ENCODE data around the gene COQ8B. TPM values are rescaled to one million over a fixed set of nuclear protein-coding genes. Genes with fewer than 3 reads are reported as not detected.

The COQ8B gene
- total RNA-seq, 1 donor from 2014 or later = 26.0 TPM

GRCh38 chr19:40661616-40662015, 55.1 kb downstream of the COQ8B start:
- Mint-ChIP-seq H3K27me3 (ENCODE audit: low read depth, unreplicated experiment) (peaks cover 5% of the 10 kb centered on the region), H3K4me3 (ENCODE audit: unreplicated experiment) (no peak overlapping the region), H3K36me3 (ENCODE audit: low read depth, unreplicated experiment) (peaks cover 4% of the 10 kb centered on the region)

GRCh38 chr19:40659566-40659965, 57.1 kb downstream of the COQ8B start:
- H3K4me1 ChIP-seq (ENCODE audit: insufficient read depth, low read length) = peaks cover 8% of the 10 kb centered on the region
- H3K79me2 ChIP-seq (ENCODE audit: insufficient read depth, low read length) = no peaks in the 10 kb centered on the region
- no peak for FAIRE-seq
- H3K27me3 Mint-ChIP-seq (ENCODE audit: low read depth, unreplicated experiment) = peaks cover 7% of the 10 kb centered on the region
- H2AFZ ChIP-seq (ENCODE audit: low read depth, low read length) = no peak overlapping the region
- TF ChIP-seq, protein P1, sequence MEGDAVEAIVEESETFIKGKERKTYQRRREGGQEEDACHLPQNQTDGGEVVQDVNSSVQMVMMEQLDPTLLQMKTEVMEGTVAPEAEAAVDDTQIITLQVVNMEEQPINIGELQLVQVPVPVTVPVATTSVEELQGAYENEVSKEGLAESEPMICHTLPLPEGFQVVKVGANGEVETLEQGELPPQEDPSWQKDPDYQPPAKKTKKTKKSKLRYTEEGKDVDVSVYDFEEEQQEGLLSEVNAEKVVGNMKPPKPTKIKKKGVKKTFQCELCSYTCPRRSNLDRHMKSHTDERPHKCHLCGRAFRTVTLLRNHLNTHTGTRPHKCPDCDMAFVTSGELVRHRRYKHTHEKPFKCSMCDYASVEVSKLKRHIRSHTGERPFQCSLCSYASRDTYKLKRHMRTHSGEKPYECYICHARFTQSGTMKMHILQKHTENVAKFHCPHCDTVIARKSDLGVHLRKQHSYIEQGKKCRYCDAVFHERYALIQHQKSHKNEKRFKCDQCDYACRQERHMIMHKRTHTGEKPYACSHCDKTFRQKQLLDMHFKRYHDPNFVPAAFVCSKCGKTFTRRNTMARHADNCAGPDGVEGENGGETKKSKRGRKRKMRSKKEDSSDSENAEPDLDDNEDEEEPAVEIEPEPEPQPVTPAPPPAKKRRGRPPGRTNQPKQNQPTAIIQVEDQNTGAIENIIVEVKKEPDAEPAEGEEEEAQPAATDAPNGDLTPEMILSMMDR (IDR thresholded peaks at IDR 0.05; ENCODE audit: insufficient read depth, low read depth, low read length) = no peak
- no peak for TF ChIP-seq EZH2 (IDR thresholded peaks at IDR 0.05; ENCODE audit: insufficient read depth, low read length)
- H4K20me1 ChIP-seq (ENCODE audit: insufficient read depth, low read length) = no peaks in the 10 kb centered on the region
- H3K9me3 Mint-ChIP-seq (ENCODE audit: unreplicated experiment) = no peaks in the 10 kb centered on the region
- DNase-seq (ENCODE audit: low read depth) = no peak
- H3K36me3 Mint-ChIP-seq (ENCODE audit: low read depth, unreplicated experiment) = no peaks in the 10 kb centered on the region
- no peaks in the 10 kb centered on the region for H3K36me3 ChIP-seq (ENCODE audit: insufficient read depth, low read length)
- H3K27me3 ChIP-seq (ENCODE audit: insufficient read depth, low read length) = no peaks in the 10 kb centered on the region
- no peak overlapping the region for H3K4me3 Mint-ChIP-seq (ENCODE audit: unreplicated experiment)
- no peak overlapping the region for H3K4me3 ChIP-seq (ENCODE audit: insufficient read depth, low read depth, low read length)
- H3K9ac ChIP-seq (ENCODE audit: low read length) = no peak overlapping the region
- no peak overlapping the region for H3K27ac Mint-ChIP-seq (ENCODE audit: unreplicated experiment)
- no peak overlapping the region for H3K4me2 ChIP-seq (ENCODE audit: low read length)
- no peak overlapping the region for H3K27ac ChIP-seq (ENCODE audit: low read depth, low read length)
- H3K4me1 Mint-ChIP-seq (ENCODE audit: low read depth, unreplicated experiment) = peaks cover 8% of the 10 kb centered on the region
- H3K9me3 ChIP-seq (ENCODE audit: insufficient read depth, low read depth, low read length) = no peaks in the 10 kb centered on the region

More at GRCh38 chr19:40661616-40662015, 55.1 kb downstream of the COQ8B start:
- TF ChIP-seq EZH2 (IDR thresholded peaks at IDR 0.05; ENCODE audit: insufficient read depth, low read length) = no peak
- Histone ChIP-seq H3K9me3 (ENCODE audit: insufficient read depth, low read depth, low read length) (no peaks in the 10 kb centered on the region), H3K4me2 (ENCODE audit: low read length) (no peak overlapping the region), H3K4me3 (ENCODE audit: insufficient read depth, low read depth, low read length) (no peak overlapping the region), H3K9ac (ENCODE audit: low read length) (no peak overlapping the region), H3K79me2 (ENCODE audit: insufficient read depth, low read length) (no peaks in the 10 kb centered on the region), H3K4me1 (ENCODE audit: insufficient read depth, low read length) (peaks cover 14% of the 10 kb centered on the region), H3K27me3 (ENCODE audit: insufficient read depth, low read length) (no peaks in the 10 kb centered on the region), H3K36me3 (ENCODE audit: insufficient read depth, low read length) (no peaks in the 10 kb centered on the region), H4K20me1 (ENCODE audit: insufficient read depth, low read length) (no peaks in the 10 kb centered on the region), H2AFZ (ENCODE audit: low read depth, low read length) (no peak overlapping the region), H3K27ac (ENCODE audit: low read depth, low read length) (no peak overlapping the region)
- H3K4me1 Mint-ChIP-seq (ENCODE audit: low read depth, unreplicated experiment) = peaks cover 16% of the 10 kb centered on the region
- no peaks in the 10 kb centered on the region for H3K9me3 Mint-ChIP-seq (ENCODE audit: unreplicated experiment)
- H3K27ac Mint-ChIP-seq (ENCODE audit: unreplicated experiment) = no peak overlapping the region
- FAIRE-seq = no peak
- no peak for DNase-seq (ENCODE audit: low read depth)

GRCh38 chr19:40659116-40659515, 57.6 kb downstream of the COQ8B start:
- no peak overlapping the region for H2AFZ ChIP-seq (ENCODE audit: low read depth, low read length)
- no peak overlapping the region for H3K9ac ChIP-seq (ENCODE audit: low read length)
- no peak overlapping the region for H3K4me3 ChIP-seq (ENCODE audit: insufficient read depth, low read depth, low read length)
- peaks cover 6% of the 10 kb centered on the region for H3K4me1 ChIP-seq (ENCODE audit: insufficient read depth, low read length)
- no peak overlapping the region for H3K4me2 ChIP-seq (ENCODE audit: low read length)
- no peaks in the 10 kb centered on the region for H3K36me3 ChIP-seq (ENCODE audit: insufficient read depth, low read length)
- DNase-seq (ENCODE audit: low read depth) (no peak), FAIRE-seq (no peak)
- Mint-ChIP-seq H3K4me3 (ENCODE audit: unreplicated experiment) (no peak overlapping the region), H3K27ac (ENCODE audit: unreplicated experiment) (no peak overlapping the region), H3K27me3 (ENCODE audit: low read depth, unreplicated experiment) (peaks cover 7% of the 10 kb centered on the region), H3K36me3 (ENCODE audit: low read depth, unreplicated experiment) (no peaks in the 10 kb centered on the region), H3K9me3 (ENCODE audit: unreplicated experiment) (no peaks in the 10 kb centered on the region), H3K4me1 (ENCODE audit: low read depth, unreplicated experiment) (peaks cover 7% of the 10 kb centered on the region)
- H3K27ac ChIP-seq (ENCODE audit: low read depth, low read length) = no peak overlapping the region
- no peak for TF ChIP-seq EZH2 (IDR thresholded peaks at IDR 0.05; ENCODE audit: insufficient read depth, low read length)
- TF ChIP-seq, protein P1 (IDR thresholded peaks at IDR 0.05; ENCODE audit: insufficient read depth, low read depth, low read length) = no peak
- H3K9me3 ChIP-seq (ENCODE audit: insufficient read depth, low read depth, low read length) = no peaks in the 10 kb centered on the region
- H3K79me2 ChIP-seq (ENCODE audit: insufficient read depth, low read length) = no peaks in the 10 kb centered on the region
- no peaks in the 10 kb centered on the region for H3K27me3 ChIP-seq (ENCODE audit: insufficient read depth, low read length)
- H4K20me1 ChIP-seq (ENCODE audit: insufficient read depth, low read length) = no peaks in the 10 kb centered on the region

All from astrocyte (in vitro differentiated cells and primary cell).